Retinal pigment epithelial cell (primary cell): Measurements from ENCODE around the gene SIAH2.

ENCODE experiments used
- DNase-seq: peaks from one replicate; pipeline ENCODE4 v3.0.0-alpha.2; 2010; ENCODE audit warnings: low read depth
- H3K4me3 ChIP-seq: 2 replicates; pipeline ENCODE4 v1.5.1; 2011; ENCODE audit warnings: mild to moderate bottlenecking, low read length, control low read depth, moderate library complexity
- CTCF ChIP-seq: conservative IDR thresholded peaks from 2 replicates; pipeline ENCODE4 v1.5.1; 2011; ENCODE audit warnings: low read depth, low read length, control low read depth, inconsistent platforms

SIAH2 gene

DNA sequence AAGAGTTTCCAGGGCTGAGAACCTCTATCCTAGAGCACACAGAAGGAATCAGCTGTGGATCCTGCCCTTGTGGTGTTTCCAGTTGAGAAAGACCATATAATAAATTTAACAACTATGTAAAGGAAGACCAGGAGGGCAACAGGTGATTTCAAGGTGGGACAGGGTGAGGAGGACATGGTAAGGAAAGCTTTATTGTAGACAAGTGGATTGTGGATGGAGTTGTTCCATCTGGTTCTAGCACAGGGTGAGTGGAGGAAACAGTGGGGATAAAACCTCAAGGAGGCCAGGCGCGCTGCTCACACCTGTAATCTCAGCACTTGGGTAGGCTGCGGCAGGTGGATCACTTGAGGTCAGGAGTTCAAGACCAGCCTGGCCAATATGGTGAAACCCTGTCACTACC is 17.1 kb downstream of the SIAH2 start:
- H3K4me3 ChIP-seq: no peak overlapping the region
- TF ChIP-seq CTCF: no peak
- DNase-seq: no peak

DNA sequence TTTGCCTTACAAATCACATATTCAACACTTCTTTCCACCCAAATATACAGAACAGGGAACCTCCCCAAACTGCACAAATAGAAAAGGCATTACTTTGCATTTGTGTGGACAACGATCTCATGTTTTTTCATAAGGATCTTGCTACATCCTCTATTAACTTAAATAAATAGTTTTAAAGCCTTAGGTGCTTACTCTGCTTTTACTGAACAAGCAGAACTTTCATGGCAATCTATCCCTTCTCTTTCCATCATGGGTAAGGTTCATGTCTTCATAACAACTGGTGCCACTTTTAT is 18.1 kb downstream of the SIAH2 start:
- H3K4me3 ChIP-seq: no peak overlapping the region
- DNase-seq: no peak
- no peak for TF ChIP-seq CTCF

- H3K4me3 ChIP-seq: no peak overlapping the region
- no peak for DNase-seq
- no peak for TF ChIP-seq CTCF
Observed at GRCh38 chr3:150744041-150744918, 18.7 kb downstream of the SIAH2 start.

GRCh38 chr3:150743508-150743907 is 19.5 kb downstream of the SIAH2 start:
- no peak for DNase-seq
- no peak for TF ChIP-seq CTCF

DNA sequence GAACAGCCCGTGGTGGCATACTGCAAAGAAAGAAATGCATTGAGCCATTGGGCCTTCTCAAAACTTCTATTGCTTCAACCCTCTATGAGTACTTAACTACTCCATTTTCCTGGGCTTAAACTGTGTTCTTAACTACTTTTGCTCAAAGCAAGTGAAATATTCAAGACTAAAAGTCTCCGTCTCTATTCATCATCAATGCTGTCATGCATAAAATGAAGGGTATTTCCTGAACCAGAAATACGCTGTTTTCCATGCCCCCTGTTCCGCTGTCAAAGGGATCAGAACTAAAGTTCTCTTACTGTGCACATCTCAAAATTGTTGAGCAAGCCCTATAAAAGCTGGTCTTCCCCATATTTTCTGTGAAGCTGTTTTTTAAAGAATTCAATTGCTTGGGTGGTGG is 20.3 kb downstream of the SIAH2 start:
- DNase-seq: no peak
- H3K4me3 ChIP-seq: no peak overlapping the region
- no peak for TF ChIP-seq CTCF

More at GRCh38 chr3:150743508-150743907, 19.5 kb downstream of the SIAH2 start:
- no peak overlapping the region for H3K4me3 ChIP-seq

GRCh38 chr3:150742141-150742523 is 20.8 kb downstream of the SIAH2 start:
- no peak for DNase-seq
- no peak overlapping the region for H3K4me3 ChIP-seq
- TF ChIP-seq CTCF: no peak

- no peak for DNase-seq
- no peak for TF ChIP-seq CTCF
- no peak overlapping the region for H3K4me3 ChIP-seq
Observed at GRCh38 chr3:150741497-150742140, 21.4 kb downstream of the SIAH2 start.
